ENCODE measurements around the gene HAND1.

GRCh38 chr5:154523709-154524108, 45.7 kb upstream of the HAND1 start:
- TF ChIP-seq, protein P1, sequence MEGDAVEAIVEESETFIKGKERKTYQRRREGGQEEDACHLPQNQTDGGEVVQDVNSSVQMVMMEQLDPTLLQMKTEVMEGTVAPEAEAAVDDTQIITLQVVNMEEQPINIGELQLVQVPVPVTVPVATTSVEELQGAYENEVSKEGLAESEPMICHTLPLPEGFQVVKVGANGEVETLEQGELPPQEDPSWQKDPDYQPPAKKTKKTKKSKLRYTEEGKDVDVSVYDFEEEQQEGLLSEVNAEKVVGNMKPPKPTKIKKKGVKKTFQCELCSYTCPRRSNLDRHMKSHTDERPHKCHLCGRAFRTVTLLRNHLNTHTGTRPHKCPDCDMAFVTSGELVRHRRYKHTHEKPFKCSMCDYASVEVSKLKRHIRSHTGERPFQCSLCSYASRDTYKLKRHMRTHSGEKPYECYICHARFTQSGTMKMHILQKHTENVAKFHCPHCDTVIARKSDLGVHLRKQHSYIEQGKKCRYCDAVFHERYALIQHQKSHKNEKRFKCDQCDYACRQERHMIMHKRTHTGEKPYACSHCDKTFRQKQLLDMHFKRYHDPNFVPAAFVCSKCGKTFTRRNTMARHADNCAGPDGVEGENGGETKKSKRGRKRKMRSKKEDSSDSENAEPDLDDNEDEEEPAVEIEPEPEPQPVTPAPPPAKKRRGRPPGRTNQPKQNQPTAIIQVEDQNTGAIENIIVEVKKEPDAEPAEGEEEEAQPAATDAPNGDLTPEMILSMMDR (IDR thresholded peaks at IDR 0.05; ENCODE audit: insufficient read depth, low read length) = no peak
- TF ChIP-seq POLR2AphosphoS5 (IDR thresholded peaks at IDR 0.05; ENCODE audit: low read depth) = no peak

Data from HL-60 (cell line).